ENCODE results near the gene SLC5A6. TPM values are rescaled to one million over a fixed set of nuclear protein-coding genes. Genes with fewer than 3 reads are reported as not detected.
"Not testable (repeated sequence)": the region's sequence is repeated elsewhere in the genome, so short reads cannot be mapped to it uniquely, and the experiment has no call there.

The SLC5A6 gene
- total RNA-seq, 2 experiments from 2014 or later: 34.9 to 37.7 TPM

GRCh38 chr2:27177441-27178351 lies 34.4 kb downstream of the SLC5A6 start:
- intact Hi-C loops (cut with micrococcal nuclease): no loop called here
- no peak overlapping the region for H3K27ac Mint-ChIP-seq
- ATAC-seq (no peak), DNase-seq (no peak)
- H3K4me3 Mint-ChIP-seq: no peak overlapping the region
- peaks cover 25% of the 10 kb centered on the region for H3K27me3 Mint-ChIP-seq
- no peaks in the 10 kb centered on the region for H3K9me3 Mint-ChIP-seq
- TF ChIP-seq CTCF (IDR thresholded peaks at IDR 0.05): no peak
- POLR2A ChIA-PET: interaction anchor here (0.6 to 0.7 kb wide), 2 partner anchors 9 to 153 kb away, joined by 3 read pairs; no protein-coding TSS in a partner anchor
- CTCF ChIA-PET: interaction anchor here (2.3 kb wide), 1 partner anchor 8 kb away, joined by 11 read pairs; no protein-coding TSS in a partner anchor
- no peaks in the 10 kb centered on the region for H3K36me3 Mint-ChIP-seq (ENCODE audit: low read depth)
- no peaks in the 10 kb centered on the region for H3K4me1 Mint-ChIP-seq (ENCODE audit: low read depth)

DNA sequence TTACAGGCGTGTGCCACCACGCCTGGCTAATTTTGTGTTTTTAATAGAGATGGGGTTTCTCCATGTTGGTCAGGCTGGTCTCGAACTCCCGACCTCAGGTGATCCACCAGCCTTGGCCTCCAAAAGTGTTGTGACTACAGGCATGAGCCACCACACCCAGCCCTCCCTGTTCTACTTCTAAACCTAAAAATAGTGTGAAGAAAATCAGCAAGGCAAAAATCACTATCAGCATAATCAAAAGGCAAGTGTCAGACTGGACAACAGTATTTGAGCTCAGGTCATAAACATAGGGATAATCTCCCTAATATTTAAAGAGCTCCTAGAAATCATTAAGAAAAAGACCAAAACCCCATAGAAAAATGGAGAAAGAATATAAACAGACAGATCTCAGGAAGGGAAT lies 36.3 kb downstream of the SLC5A6 start:
- CTCF ChIA-PET: interaction anchor here (0.6 to 2.1 kb wide), 5 partner anchors 10 to 214 kb away, joined by 3 to 5 read pairs (median 4); no protein-coding TSS in a partner anchor
- H3K27ac Mint-ChIP-seq, POLR2A ChIA-PET: not testable (repeated sequence)

DNA sequence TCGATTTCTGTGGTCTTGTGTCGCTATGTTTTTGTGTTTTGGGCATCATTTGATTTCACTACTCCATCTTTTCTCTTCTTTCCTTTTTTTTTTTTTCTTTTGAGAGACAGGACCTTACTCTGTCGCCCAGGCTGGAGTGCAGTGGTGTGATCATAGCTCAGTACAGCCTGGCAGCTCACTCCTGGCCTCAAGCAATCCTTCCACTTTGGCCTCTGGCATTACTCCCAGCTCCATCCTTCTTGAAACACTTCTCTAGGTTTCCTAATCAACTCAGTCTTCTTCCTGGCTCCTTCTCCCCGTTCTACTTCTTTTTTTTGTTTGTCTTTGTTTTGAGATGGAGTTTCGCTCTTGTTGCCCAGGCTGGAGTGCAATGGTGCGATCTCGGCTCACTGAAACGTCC lies 36.7 kb downstream of the SLC5A6 start:
- no peak for TF ChIP-seq CTCF (IDR thresholded peaks at IDR 0.05)
- ChIA-PET POLR2A (interaction anchor here (0.7 kb wide), 1 partner anchor 37 kb away, joined by 3 read pairs; no protein-coding TSS in a partner anchor), CTCF (interaction anchor here (0.6 to 2.1 kb wide), 7 partner anchors 9 to 214 kb away, joined by 3 to 5 read pairs (median 3); no protein-coding TSS in a partner anchor)
- Mint-ChIP-seq H3K4me3 (no peak overlapping the region), H3K36me3 (ENCODE audit: low read depth) (no peaks in the 10 kb centered on the region), H3K4me1 (ENCODE audit: low read depth) (peaks cover 2% of the 10 kb centered on the region), H3K9me3 (no peaks in the 10 kb centered on the region), H3K27ac (no peak overlapping the region), H3K27me3 (peaks cover 23% of the 10 kb centered on the region)
- intact Hi-C loops (cut with micrococcal nuclease): no loop called here
- DNase-seq: no peak
- ATAC-seq: no peak

More for the DNA sequence above, 36.3 kb downstream of the SLC5A6 start:
- H3K4me1 Mint-ChIP-seq (ENCODE audit: low read depth); ATAC-seq; H3K4me3 Mint-ChIP-seq; H3K36me3 Mint-ChIP-seq (ENCODE audit: low read depth); H3K9me3 Mint-ChIP-seq; DNase-seq; intact Hi-C loops (cut with micrococcal nuclease): not testable (repeated sequence)
- peaks cover 23% of the 10 kb centered on the region for H3K27me3 Mint-ChIP-seq

DNA sequence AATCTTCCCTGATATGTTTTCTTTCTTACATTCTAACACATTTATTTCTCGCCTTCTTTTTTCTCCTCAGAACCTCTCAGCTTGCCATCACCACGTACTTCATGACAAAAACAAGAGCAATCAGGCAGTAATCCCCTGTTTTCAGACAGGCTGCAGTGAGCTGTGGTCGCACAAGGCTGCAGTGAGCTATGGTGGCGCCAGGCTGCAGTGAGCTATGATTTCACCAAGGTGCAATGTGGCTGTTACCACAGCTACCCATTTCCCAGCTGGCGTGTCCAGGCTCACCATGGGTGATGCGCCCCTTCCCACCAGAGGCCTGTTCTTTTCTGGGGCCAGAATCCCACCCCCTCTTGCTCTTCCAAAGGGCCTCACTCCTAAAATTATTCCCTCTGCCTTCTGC lies 37.4 kb downstream of the SLC5A6 start:
- peaks cover 18% of the 10 kb centered on the region for H3K27me3 Mint-ChIP-seq
- no peak for TF ChIP-seq CTCF (IDR thresholded peaks at IDR 0.05)
- intact Hi-C loops (cut with micrococcal nuclease): no loop called here
- DNase-seq (no peak), ATAC-seq (no peak)
- ChIA-PET POLR2A (interaction anchor here (0.7 kb wide), 1 partner anchor 36 kb away, joined by 3 read pairs; no protein-coding TSS in a partner anchor), CTCF (interaction anchor here (1.2 to 2.1 kb wide), 3 partner anchors 17 to 105 kb away, joined by 3 to 5 read pairs (median 3); no protein-coding TSS in a partner anchor)
- peaks cover 2% of the 10 kb centered on the region for H3K4me1 Mint-ChIP-seq (ENCODE audit: low read depth)
- no peaks in the 10 kb centered on the region for H3K9me3 Mint-ChIP-seq
- no peaks in the 10 kb centered on the region for H3K36me3 Mint-ChIP-seq (ENCODE audit: low read depth)
- no peak overlapping the region for H3K4me3 Mint-ChIP-seq
- H3K27ac Mint-ChIP-seq: no peak overlapping the region

GRCh38 chr2:27171351-27171848 lies 40.7 kb downstream of the SLC5A6 start:
- ChIA-PET CTCF (interaction anchor here (0.8 to 2.4 kb wide), 9 partner anchors 12 to 210 kb away, joined by 3 to 27 read pairs (median 3); no protein-coding TSS in a partner anchor), POLR2A (no interaction called here)
- Mint-ChIP-seq H3K9me3 (no peaks in the 10 kb centered on the region), H3K4me1 (ENCODE audit: low read depth) (peaks cover 6% of the 10 kb centered on the region), H3K4me3 (no peak overlapping the region), H3K27me3 (peaks cover 11% of the 10 kb centered on the region), H3K27ac (no peak overlapping the region), H3K36me3 (ENCODE audit: low read depth) (no peaks in the 10 kb centered on the region)
- no peak for DNase-seq
- intact Hi-C loops (cut with micrococcal nuclease): no loop called here
- no peak for ATAC-seq
- TF ChIP-seq CTCF (IDR thresholded peaks at IDR 0.05): no peak
